ENCODE results near the gene DDIT3.

GRCh38 chr12:57498132-57498502 is 22.2 kb downstream of the DDIT3 start:
- no peak for TF ChIP-seq CTCF (IDR thresholded peaks at IDR 0.05)
- TF ChIP-seq POLR2A (IDR thresholded peaks at IDR 0.05) = no peak

Measured in heart left ventricle (tissue), 13 donors.